GM19035 (cell line): ENCODE measurements around the gene ZSWIM2.
"Not testable (repeated sequence)": the region's sequence is repeated elsewhere in the genome, so short reads cannot be mapped to it uniquely, and the experiment has no call there.

Experiments used
- ATAC-seq: cut with Tn5 transposase; IDR thresholded peaks from one replicate; pipeline ENCODE4 v1.9.1; 2021; ENCODE audit not compliant: unreplicated experiment

The ZSWIM2 gene

DNA sequence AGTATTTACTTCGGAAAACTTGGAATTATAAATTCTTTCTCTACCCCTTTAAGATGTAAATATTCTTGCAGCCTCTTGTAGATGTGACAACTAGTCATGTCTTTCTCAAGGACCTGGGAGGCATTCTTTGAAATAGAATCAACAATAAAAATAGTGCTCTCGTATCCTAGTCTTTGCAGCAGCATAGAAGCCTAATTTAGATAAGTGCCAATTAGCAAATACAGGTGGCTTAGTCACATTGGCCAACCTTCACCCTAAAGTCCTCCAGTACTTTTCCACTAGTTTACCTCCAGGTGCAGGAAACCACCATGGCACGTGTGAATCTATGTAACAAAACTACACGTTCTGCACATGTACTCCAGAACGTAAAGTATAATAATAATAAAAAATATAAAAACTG, 3.5 kb upstream of the ZSWIM2 start:
- no peak for ATAC-seq

DNA sequence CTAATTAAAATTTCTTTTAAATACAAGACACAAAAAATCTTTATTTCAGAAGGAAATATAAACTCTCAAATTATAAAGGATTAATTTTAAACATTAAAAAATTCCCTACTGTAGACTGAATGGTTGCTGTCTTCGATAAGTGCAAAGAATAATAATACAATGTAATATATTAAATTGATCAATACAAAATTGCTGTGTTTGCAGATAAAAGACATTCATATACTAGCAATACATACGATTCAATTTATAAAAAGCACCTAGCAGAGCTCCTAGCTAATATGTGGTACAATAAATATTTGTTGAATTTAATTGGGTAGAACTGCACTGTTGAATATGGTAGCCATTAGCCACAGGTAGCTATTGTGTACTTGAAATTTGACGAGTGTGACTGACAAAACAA, 6.6 kb downstream of the ZSWIM2 start:
- no peak for ATAC-seq

DNA sequence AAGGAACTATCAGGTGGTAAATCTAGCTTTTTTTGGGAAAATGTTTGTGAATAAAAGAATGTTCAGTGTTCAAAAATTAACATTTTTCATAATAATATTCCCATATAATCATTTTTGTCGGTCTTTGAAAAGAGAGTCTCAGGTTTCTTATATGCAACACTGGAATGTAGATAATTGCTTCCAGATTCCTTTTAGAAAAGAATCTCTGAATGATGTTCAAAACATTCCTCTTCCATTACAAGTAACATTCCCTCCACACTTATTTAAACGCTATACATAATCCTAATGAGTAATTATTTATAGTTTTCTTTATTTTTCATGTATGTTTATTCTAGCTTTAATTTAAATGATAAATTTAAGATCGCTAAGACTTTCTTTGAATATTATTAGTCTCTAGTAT, 7.0 kb downstream of the ZSWIM2 start:
- ATAC-seq: no peak

DNA sequence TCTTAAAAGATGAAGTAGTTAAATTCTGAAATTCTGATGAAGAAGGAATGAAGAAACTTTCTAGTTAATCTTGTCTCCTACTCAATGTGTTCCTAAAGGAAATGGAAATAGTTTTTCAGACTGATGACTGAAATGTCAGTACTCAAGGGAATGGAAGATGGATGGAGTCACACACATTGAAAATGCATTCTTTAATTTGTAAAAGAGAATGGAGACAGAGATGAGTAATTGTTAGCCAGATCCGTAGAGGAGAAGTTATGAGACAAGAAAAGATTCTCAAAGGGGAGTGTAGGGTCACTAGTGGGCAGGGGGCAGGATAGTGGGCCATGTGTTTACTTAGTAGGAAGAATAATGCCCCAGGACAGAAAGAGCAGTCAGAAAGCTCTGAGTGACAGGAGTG, 13.3 kb downstream of the ZSWIM2 start:
- ATAC-seq: no peak

DNA sequence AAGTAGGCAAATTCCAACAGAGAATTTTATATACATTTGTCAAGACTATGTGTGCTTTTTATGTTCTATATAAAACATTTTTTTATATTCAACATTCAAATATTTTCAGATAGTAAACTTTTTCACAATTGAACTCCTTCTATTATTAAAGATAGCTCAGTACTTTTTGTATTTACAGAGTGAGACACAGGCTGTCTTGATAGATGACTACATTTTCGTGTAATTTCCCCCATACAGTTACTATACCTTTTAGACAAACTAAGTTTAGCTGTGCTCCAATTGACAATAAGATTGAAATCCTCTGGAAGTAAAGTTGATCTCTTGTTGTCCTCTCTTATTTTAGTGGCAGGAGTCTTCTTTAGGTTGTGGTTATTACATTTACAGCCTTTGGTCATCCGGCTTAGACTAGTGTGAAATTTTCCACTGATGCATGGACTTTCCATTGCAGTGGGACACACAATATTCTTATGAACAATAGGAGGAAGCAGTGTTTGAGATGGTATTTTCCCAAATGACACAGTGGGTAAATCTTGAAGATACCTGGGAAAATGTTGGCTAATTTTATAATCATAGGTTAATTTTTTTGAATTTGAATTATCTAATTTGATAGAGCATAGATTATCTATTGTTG, 21.0 kb downstream of the ZSWIM2 start:
- no peak for ATAC-seq

DNA sequence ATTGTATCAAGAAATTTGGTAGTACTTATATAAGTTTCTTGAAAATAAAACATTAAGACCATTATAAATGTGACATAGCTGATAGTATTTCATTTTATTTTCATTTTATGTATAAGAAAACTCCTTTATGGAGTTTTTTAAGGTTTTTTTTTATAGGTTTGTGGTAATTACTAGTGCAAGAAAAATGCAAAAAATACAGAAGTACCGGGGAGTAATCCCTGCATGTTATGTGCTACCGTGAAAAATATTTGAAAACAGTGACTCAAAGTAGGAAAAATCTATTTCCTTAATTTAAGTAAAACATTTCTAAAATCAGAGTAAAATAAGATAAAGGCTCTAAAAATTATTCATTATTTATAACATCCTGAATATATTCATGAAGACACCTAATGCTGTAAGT, 21.6 kb downstream of the ZSWIM2 start:
- no peak for ATAC-seq

DNA sequence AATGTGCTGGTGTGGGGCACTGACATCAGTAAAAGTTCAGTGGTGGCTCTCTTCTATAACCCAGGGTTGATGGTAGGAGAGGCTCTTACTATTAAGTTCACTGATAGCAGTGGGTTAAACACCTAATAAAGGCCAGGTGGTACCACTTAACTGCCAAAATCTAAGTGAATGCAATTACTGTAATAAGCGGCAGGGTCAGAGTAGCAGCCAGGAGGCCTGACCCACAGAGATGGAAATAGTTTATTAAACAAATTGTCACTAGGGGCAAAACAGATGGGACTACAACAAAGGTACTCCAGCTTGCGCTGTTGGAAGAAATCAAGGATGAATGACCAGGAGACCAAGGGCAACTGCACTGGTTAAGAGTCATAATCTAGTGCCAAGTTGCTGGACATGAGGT, 26.6 kb downstream of the ZSWIM2 start:
- ATAC-seq: no peak

DNA sequence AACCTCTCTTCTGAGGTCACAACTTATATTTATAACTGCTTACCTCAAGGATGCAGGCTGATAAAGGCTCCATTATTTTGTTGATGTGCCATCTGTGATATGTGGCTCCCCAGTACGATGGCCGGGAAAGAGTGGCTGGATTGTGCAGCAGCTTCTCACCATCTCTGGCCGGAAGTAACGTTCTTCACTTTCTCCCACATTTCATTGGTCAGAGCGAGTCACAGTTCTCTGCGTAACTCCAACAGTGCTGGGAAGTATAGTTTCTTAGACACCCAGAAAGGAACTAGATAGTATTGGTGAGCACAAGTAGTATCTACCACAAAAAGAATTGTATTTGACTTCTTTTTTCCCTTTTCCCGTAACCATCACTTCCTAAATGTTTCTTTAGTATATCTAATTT, 28.7 kb downstream of the ZSWIM2 start:
- ATAC-seq: no peak

DNA sequence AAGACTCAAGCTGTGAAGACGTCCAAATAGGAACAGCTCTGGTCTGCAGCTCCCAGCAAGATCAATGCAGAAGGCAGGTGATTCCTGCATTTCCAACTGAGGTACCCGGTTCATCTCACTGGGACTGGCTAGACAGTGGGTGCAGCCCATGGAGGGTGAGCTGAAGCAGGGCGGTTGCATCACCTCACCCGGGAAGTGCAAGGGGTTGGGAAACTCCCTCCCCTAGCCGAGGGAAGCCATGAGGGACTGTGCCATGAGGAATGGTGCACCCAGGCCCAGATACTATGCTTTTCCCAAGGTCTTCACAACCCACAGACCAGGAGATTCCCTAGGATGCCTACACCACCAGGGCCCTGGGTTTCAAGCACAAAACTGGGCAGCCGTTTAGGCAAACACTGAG, 37.2 kb downstream of the ZSWIM2 start:
- ATAC-seq: not testable (repeated sequence)

DNA sequence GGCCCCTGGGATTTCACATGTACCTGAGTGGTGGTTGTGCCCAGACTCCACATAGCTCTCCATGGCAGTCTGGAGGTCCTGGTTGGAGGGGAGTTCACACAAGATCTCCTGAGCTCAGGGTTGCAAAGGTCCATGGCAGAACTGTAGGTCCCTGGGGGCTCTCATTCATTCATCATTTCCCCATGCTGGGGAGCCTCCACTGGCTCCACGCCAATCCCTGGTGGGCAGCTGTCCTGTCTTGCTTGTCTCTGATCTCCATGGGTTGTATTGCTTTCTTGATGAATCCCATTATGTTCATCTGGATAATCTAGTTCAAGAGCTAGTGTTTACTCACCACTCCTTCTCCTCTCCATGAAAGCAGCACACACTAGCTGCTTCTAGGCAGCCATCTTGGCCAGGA, 42.4 kb downstream of the ZSWIM2 start:
- no peak for ATAC-seq

DNA sequence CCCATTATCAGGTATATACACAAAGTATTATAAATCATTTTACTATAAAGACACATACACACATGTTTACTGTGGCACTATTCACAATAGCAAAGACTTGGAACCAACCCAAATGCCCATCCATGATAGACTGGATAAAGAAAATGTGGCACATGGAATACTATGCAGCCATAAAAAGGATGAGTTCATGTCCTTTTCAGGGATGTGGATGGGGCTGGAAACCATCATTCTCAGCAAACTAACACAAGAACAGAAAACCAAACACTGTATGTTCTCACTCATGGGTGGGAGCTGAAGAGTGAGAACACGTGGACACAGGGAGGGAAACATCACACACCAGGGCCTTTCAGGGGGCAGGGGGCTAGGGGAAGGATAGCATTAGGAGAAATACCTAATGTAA, 50.4 kb downstream of the ZSWIM2 start:
- ATAC-seq: not testable (repeated sequence)

DNA sequence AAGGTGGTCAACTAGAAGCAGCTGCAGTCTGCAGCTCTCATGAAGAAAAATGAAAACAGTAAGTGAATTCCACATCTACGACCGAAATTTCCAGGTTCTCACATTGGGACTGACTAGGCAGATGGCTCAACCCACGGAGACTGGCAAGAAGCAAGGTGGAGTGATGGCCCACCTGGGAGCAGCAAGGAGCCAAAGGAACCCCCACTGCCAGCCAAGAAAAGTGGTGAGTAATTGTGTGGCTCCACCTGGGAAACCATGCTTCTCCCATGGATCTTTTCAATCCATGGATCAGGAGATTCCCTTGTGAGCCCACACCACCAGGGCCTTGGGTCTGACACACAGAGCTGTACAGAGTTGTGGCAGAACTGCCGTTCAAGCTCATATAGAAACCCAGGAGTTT, 64.0 kb downstream of the ZSWIM2 start:
- ATAC-seq: no peak

DNA sequence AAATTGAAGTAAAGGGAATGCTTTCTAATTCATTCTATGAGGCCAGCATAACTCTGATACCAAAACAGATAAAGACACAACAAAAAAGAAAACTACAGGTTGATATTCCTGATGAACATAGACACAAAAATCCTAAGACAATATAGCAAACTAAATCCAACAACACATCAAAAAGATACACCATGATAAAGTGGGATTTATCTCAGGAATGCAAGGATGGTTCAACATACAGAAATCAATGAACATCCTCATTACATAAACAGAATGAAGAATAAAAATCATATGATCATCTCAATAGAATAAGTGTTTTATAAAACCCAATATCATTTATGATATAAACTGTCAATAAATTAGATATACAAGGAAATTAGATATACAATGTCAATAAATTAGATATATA, 65.7 kb downstream of the ZSWIM2 start:
- ATAC-seq: no peak

DNA sequence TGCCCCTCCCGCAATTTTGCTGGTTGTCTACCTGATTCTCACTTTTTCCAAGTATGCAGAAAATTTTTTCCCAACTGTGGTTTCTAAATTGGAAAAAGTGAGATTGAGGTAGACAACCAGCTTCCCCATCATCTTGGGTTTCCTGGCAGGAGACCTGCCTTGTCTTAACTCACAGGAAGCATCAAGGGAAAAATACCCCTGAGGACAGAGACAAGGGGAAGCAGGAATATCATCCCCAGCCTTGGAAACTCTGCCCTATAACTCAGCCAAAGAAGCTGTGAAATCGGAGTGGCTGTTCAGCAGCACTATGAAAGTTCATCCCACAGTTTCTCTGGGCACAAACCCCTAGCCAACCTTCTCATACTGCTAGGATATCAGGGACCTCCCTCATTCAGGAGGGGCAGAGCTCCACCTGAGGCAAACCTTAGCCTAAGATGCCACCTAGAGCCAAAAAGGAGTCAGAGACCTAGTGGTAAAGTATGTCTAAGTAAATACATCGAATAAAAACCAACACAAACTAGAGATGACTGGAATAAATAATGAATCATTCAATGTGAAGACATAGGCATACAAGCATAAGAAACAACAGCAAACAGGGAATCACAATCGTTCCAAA, 68.2 kb downstream of the ZSWIM2 start:
- no peak for ATAC-seq
